Muscle layer of duodenum (tissue), 2 donors: Measurements from ENCODE around the gene CEP78.

Experiments used
- H3K27ac ChIP-seq: one replicate; pipeline ENCODE4 v1.7.0; 2013; ENCODE audit warnings: mild to moderate bottlenecking, low read length
- H3K27me3 ChIP-seq: one replicate; pipeline ENCODE4 v1.7.0; 2013; ENCODE audit warnings: low read depth, mild to moderate bottlenecking, control low read depth, low read length
- H3K36me3 ChIP-seq, 2 donors: one replicate each; pipeline ENCODE4 v1.7.0; 2013; ENCODE audit warnings: low read length in 2 of 2, control low read depth in 1 of 2, mild to moderate bottlenecking in 1 of 2; ENCODE audit not compliant: insufficient read depth in 2 of 2, control insufficient read depth in 1 of 2
- H3K4me1 ChIP-seq, 2 donors: one replicate each; pipeline ENCODE4 v1.7.0; 2013; ENCODE audit warnings: low read length in 2 of 2, mild to moderate bottlenecking in 2 of 2, control low read depth in 1 of 2, moderate library complexity in 1 of 2; ENCODE audit not compliant: insufficient read depth in 2 of 2, control insufficient read depth in 1 of 2
- H3K4me3 ChIP-seq, 2 donors: one replicate each; pipeline ENCODE4 v1.7.0; 2013; ENCODE audit warnings: low read length in 2 of 2, low read depth in 1 of 2, mild to moderate bottlenecking in 1 of 2
- H3K9me3 ChIP-seq, 2 donors: one replicate each; pipeline ENCODE4 v1.7.0; 2013; ENCODE audit warnings: low read length in 2 of 2, control low read depth in 1 of 2, mild to moderate bottlenecking in 1 of 2; ENCODE audit not compliant: control insufficient read depth in 1 of 2
- donor health status: healthy.

The CEP78 gene

GRCh38 chr9:78324068-78324650, 88.3 kb downstream of the CEP78 start:
- H3K4me3 ChIP-seq, result no peak overlapping the region
- no peak overlapping the region for H3K27ac ChIP-seq
- no peaks in the 10 kb centered on the region for H3K9me3 ChIP-seq
- no peaks in the 10 kb centered on the region for H3K27me3 ChIP-seq
- H3K36me3 ChIP-seq, result peaks cover 0 to 10% of the 10 kb centered on the region in 2 donors
- H3K4me1 ChIP-seq, result peaks cover 0 to 5% of the 10 kb centered on the region in 2 donors

GRCh38 chr9:78324682-78325081, 88.8 kb downstream of the CEP78 start:
- H3K27ac ChIP-seq, result no peak overlapping the region
- H3K4me3 ChIP-seq, result no peak overlapping the region
- no peaks in the 10 kb centered on the region for H3K9me3 ChIP-seq

GRCh38 chr9:78325343-78325742, 89.5 kb downstream of the CEP78 start:
- H3K4me1 ChIP-seq, result peaks cover 0 to 5% of the 10 kb centered on the region in 2 donors
- no peaks in the 10 kb centered on the region for H3K9me3 ChIP-seq
- H3K36me3 ChIP-seq, result peaks cover 0 to 6% of the 10 kb centered on the region in 2 donors
- H3K4me3 ChIP-seq, result peak overlapping the region in 1 of 2 donors; percentile 11
- no peaks in the 10 kb centered on the region for H3K27me3 ChIP-seq
- no peak overlapping the region for H3K27ac ChIP-seq

More at GRCh38 chr9:78324682-78325081, 88.8 kb downstream of the CEP78 start:
- Histone ChIP-seq H3K36me3 (peaks cover 0 to 6% of the 10 kb centered on the region in 2 donors), H3K27me3 (no peaks in the 10 kb centered on the region), H3K4me1 (peaks cover 0 to 5% of the 10 kb centered on the region in 2 donors)

- Histone ChIP-seq H3K36me3 (peaks cover 0 to 3% of the 10 kb centered on the region in 2 donors), H3K27me3 (no peaks in the 10 kb centered on the region), H3K4me1 (peaks cover 0 to 5% of the 10 kb centered on the region in 2 donors), H3K9me3 (no peaks in the 10 kb centered on the region), H3K4me3 (no peak overlapping the region), H3K27ac (no peak overlapping the region)
These were observed 90.0 kb downstream of the CEP78 start for GRCh38 chr9:78325846-78326360.

GRCh38 chr9:78326564-78326963, 90.7 kb downstream of the CEP78 start:
- Histone ChIP-seq H3K27me3 (no peaks in the 10 kb centered on the region), H3K9me3 (no peaks in the 10 kb centered on the region), H3K27ac (no peak overlapping the region), H3K4me3 (no peak overlapping the region), H3K4me1 (peaks cover 0 to 5% of the 10 kb centered on the region in 2 donors), H3K36me3 (no peaks in the 10 kb centered on the region)
